HCT116 (cell line): ENCODE measurements around the gene C11orf21. TPM values are rescaled to one million over a fixed set of nuclear protein-coding genes. Genes with fewer than 3 reads are reported as not detected.

ENCODE experiments used
- ATAC-seq: fragments of 200-7000 bp; cut with Tn5 transposase; 2 replicates; pipeline ENCODE4 v1.9.1; 2020; ENCODE audit warnings: mild to moderate bottlenecking, moderate library complexity
- BruUV-seq: library from RNA; stranded (reverse); fragments of 400-500 nt; replicated peaks from 2 replicates; lab custom pipeline; 2021; lab: Mats Ljungman, UMichigan
- CTCF ChIA-PET: fragments of 300-600 bp; sonication (Branson Sonifier 250); formaldehyde crosslinking; loops from one replicate; lab custom pipeline; 2021; ENCODE audit warnings: antibody characterized with exemption; lab: Charles Lee
- POLR2A ChIA-PET: fragments of 300-600, 350-600 bp; sonication (Branson Sonifier 250); formaldehyde crosslinking; loops from one replicate; lab custom pipeline; 2021; ENCODE audit warnings: antibody characterized with exemption; lab: Charles Lee
- RAD21 ChIA-PET, 2 experiments: fragments of 300-600 bp; sonication (Branson Sonifier 250); formaldehyde crosslinking; loops; one replicate each; lab custom pipeline; 2023; ENCODE audit warnings: low total read pairs in 2 of 2; ENCODE audit not compliant: uncharacterized antibody in 2 of 2, unreplicated experiment in 2 of 2, low non-redundant PET in 1 of 2; lab: Charles Lee
- DNase-seq: peaks from one replicate; pipeline ENCODE4 v3.0.0-alpha.2; 2010; ENCODE audit warnings: low read depth, low spot score
- H2AFZ ChIP-seq: fragments of 200-600 bp; shearing (Covaris generic), sonication (generic); 2 replicates; pipeline ENCODE4 v1.6.1; 2017; ENCODE audit warnings: low read depth, mixed run types, mixed read lengths, antibody characterized with exemption, low read length; ENCODE audit not compliant: poor library complexity, severe bottlenecking
- H3K27ac ChIP-seq: 2 replicates; pipeline ENCODE4 v1.5.1; 2012; ENCODE audit warnings: low read depth, low read length
- H3K27me3 ChIP-seq: fragments of 200-600 bp; sonication (generic); 2 replicates; pipeline ENCODE4 v1.6.1; 2016; ENCODE audit warnings: mixed run types, low read length, mixed read lengths; ENCODE audit not compliant: insufficient read depth
- H3K36me3 ChIP-seq, 2 experiments: fragments of 200-500 bp in 1 of 2; fragments of 200-600 bp in 1 of 2; sonication (Bioruptor generic) in 1 of 2; sonication (generic) in 1 of 2; 2 replicates each; pipeline versions ENCODE4 v1.5.1 to v1.6.1; 2014 to 2016; ENCODE audit warnings: low read length in 2 of 2, inconsistent platforms in 1 of 2, mixed read lengths in 1 of 2, mixed run types in 1 of 2; ENCODE audit not compliant: insufficient read depth in 2 of 2, control insufficient read depth in 1 of 2
- H3K4me1 ChIP-seq, 2 experiments: fragments of 200-600 bp in 1 of 2; sonication (generic) in 1 of 2; 2 replicates each; pipeline versions ENCODE4 v1.5.1 to v1.6.1; 2012 to 2017; ENCODE audit warnings: low read length in 2 of 2, inconsistent platforms in 1 of 2, mild to moderate bottlenecking in 1 of 2, mixed read lengths in 1 of 2, mixed run types in 1 of 2, moderate library complexity in 1 of 2; ENCODE audit not compliant: insufficient read depth in 2 of 2, control insufficient read depth in 1 of 2
- H3K4me2 ChIP-seq: fragments of 200-600 bp; sonication (generic); 2 replicates; pipeline ENCODE4 v1.6.1; 2017; ENCODE audit warnings: mixed run types, low read length, mixed read lengths
- H3K4me3 ChIP-seq, 2 experiments: fragments of 200-600 bp in 1 of 2; sonication (generic) in 1 of 2; replicated peaks in 1 of 2; 2 replicates each; pipeline ENCODE4 v1.5.1; 2011 to 2016; ENCODE audit warnings: low read length in 2 of 2, control low read depth in 1 of 2, low read depth in 1 of 2, mild to moderate bottlenecking in 1 of 2, mixed read lengths in 1 of 2, mixed run types in 1 of 2
- H3K79me2 ChIP-seq: fragments of 200-600 bp; sonication (generic); 2 replicates; pipeline ENCODE4 v1.6.1; 2017; ENCODE audit warnings: mild to moderate bottlenecking, mixed run types, low read length, moderate library complexity, mixed read lengths; ENCODE audit not compliant: insufficient read depth
- H3K9ac ChIP-seq: fragments of 200-600 bp; sonication (generic); 2 replicates; pipeline ENCODE4 v1.6.1; 2016; ENCODE audit warnings: low read length, mixed read lengths
- H3K9me2 ChIP-seq: fragments of 200-600 bp; sonication (generic), shearing (Covaris generic); 2 replicates; pipeline ENCODE4 v1.6.1; 2017; ENCODE audit warnings: mixed run types, mild to moderate bottlenecking, moderate library complexity; ENCODE audit not compliant: insufficient read depth
- H3K9me3 ChIP-seq, 2 experiments: fragments of 200-500 bp in 1 of 2; fragments of 200-600 bp in 1 of 2; sonication (Bioruptor generic) in 1 of 2; sonication (generic) in 1 of 2; 2 replicates each; pipeline ENCODE4 v1.6.1; 2014 to 2017; ENCODE audit warnings: low read length in 2 of 2, mixed read lengths in 2 of 2, inconsistent platforms in 1 of 2, low read depth in 1 of 2, mild to moderate bottlenecking in 1 of 2, mixed run types in 1 of 2, moderate library complexity in 1 of 2; ENCODE audit not compliant: control insufficient read depth in 1 of 2, insufficient read depth in 1 of 2
- H4K20me1 ChIP-seq: fragments of 200-600 bp; sonication (generic), shearing (Covaris generic); 2 replicates; pipeline ENCODE4 v1.6.1; 2017; ENCODE audit warnings: mixed run types, mild to moderate bottlenecking, moderate library complexity; ENCODE audit not compliant: insufficient read depth
- ATF3 ChIP-seq: IDR thresholded peaks from 2 replicates; pipeline ENCODE4 v1.6.1; 2012
- CBX3 ChIP-seq: IDR thresholded peaks from 2 replicates; pipeline ENCODE4 v1.6.1; 2012; ENCODE audit warnings: low read depth
- CTCF ChIP-seq, 3 experiments: fragments of 200-600 bp in 1 of 3; sonication (generic) in 1 of 3; IDR thresholded peaks in 2 of 3; conservative IDR thresholded peaks in 1 of 3; 2 replicates each; pipeline ENCODE4 v1.5.1; 2012 to 2017; ENCODE audit warnings: low read depth in 2 of 3, low read length in 2 of 3, antibody characterized with exemption in 1 of 3, borderline replicate concordance in 1 of 3, control low read depth in 1 of 3, mild to moderate bottlenecking in 1 of 3, mixed read lengths in 1 of 3, mixed run types in 1 of 3, moderate library complexity in 1 of 3; ENCODE audit not compliant: insufficient read depth in 1 of 3
- EGR1 ChIP-seq: IDR thresholded peaks from 2 replicates; pipeline ENCODE4 v1.6.1; 2012; ENCODE audit warnings: low read depth
- EZH2 ChIP-seq: fragments of 200-600 bp; sonication (generic); IDR thresholded peaks from 2 replicates; pipeline ENCODE4 v1.6.1; 2017; ENCODE audit warnings: antibody characterized with exemption, mixed run types
- FOSL1 ChIP-seq: IDR thresholded peaks from 2 replicates; pipeline ENCODE4 v1.6.1; 2012; ENCODE audit warnings: low read depth
- JUND ChIP-seq: IDR thresholded peaks from 2 replicates; pipeline ENCODE4 v1.6.1; 2012
- POLR2A ChIP-seq: IDR thresholded peaks from 2 replicates; pipeline ENCODE4 v1.7.0; 2011; ENCODE audit warnings: borderline replicate concordance; ENCODE audit not compliant: insufficient read depth, insufficient read length; ENCODE audit errors: extremely low read depth
- POLR2AphosphoS5 ChIP-seq: IDR thresholded peaks from 2 replicates; pipeline ENCODE4 v1.6.1; 2011; ENCODE audit warnings: mild to moderate bottlenecking, low read depth, low read length, moderate library complexity
- RAD21 ChIP-seq: IDR thresholded peaks from 2 replicates; pipeline ENCODE4 v1.6.1; 2012; ENCODE audit warnings: low read depth, mild to moderate bottlenecking
- REST ChIP-seq: IDR thresholded peaks from 2 replicates; pipeline ENCODE4 v1.6.1; 2012; ENCODE audit warnings: low read depth
- SIN3A ChIP-seq: IDR thresholded peaks from 2 replicates; pipeline ENCODE4 v1.6.1; 2012; ENCODE audit warnings: low read depth
- SP1 ChIP-seq: IDR thresholded peaks from 2 replicates; pipeline ENCODE4 v1.6.1; 2012; ENCODE audit warnings: low read depth
- TCF7L2 ChIP-seq: IDR thresholded peaks from 2 replicates; pipeline ENCODE4 v1.7.0; 2011; ENCODE audit warnings: borderline replicate concordance, inconsistent platforms; ENCODE audit not compliant: insufficient read depth, insufficient read length; ENCODE audit errors: extremely low read depth
- YY1 ChIP-seq: IDR thresholded peaks from 2 replicates; pipeline ENCODE4 v1.6.1; 2011; ENCODE audit warnings: low read length, low read depth, moderate library complexity, mild to moderate bottlenecking; ENCODE audit not compliant: insufficient replicate concordance; ENCODE audit errors: extremely low read depth
- ZBTB33 ChIP-seq: IDR thresholded peaks from 2 replicates; pipeline ENCODE4 v1.6.1; 2011; ENCODE audit warnings: mild to moderate bottlenecking, low read length, moderate library complexity; ENCODE audit not compliant: insufficient replicate concordance; ENCODE audit errors: extremely low read depth
- ZFX ChIP-seq: fragments of 450-650 bp; IDR thresholded peaks from 2 replicates; pipeline ENCODE4 v1.6.1; 2017
- ZNF274 ChIP-seq: fragments of 200-500 bp; sonication (Bioruptor generic); IDR thresholded peaks from 2 replicates; pipeline ENCODE4 v1.6.1; 2014; ENCODE audit warnings: mild to moderate bottlenecking, low read depth, low read length, inconsistent platforms
- intact Hi-C: fragments of 100-400 bp; cut with micrococcal nuclease; formaldehyde crosslinking; loops from 2 replicates; pipeline ENCODE4 v1.10.0; 2022
- total RNA-seq: library from RNA; stranded (reverse); gene quantifications from one replicate; pipeline ENCODE4 v1.2.1, GENCODE V29; 2021; ENCODE audit not compliant: unreplicated experiment

Gene C11orf21
- total RNA-seq, 1 experiment from 2014 or later: not detected

GRCh38 chr11:2293531-2293971 is 8.2 kb downstream of the C11orf21 start:
- H4K20me1 ChIP-seq: no peaks in the 10 kb centered on the region
- TF ChIP-seq TCF7L2: no peak
- TF ChIP-seq FOSL1: no peak
- TF ChIP-seq ATF3: no peak
- TF ChIP-seq YY1: no peak
- no peak for TF ChIP-seq ZNF274
- TF ChIP-seq CBX3: no peak
- no peak for TF ChIP-seq ZFX
- TF ChIP-seq EGR1: no peak
- TF ChIP-seq CTCF (IDR thresholded peaks at IDR 0.05 in 2 of 3, conservative IDR thresholded peaks at IDR 0.05 in 1 of 3; ENCODE audit: borderline replicate concordance in 1 of 3, insufficient read depth in 1 of 3, low read depth in 2 of 3, low read length in 2 of 3): no peak
- no peak for TF ChIP-seq POLR2AphosphoS5
- no peak for TF ChIP-seq SIN3A
- TF ChIP-seq EZH2: no peak
- no peak for TF ChIP-seq JUND
- TF ChIP-seq REST: no peak
- TF ChIP-seq POLR2A: no peak
- TF ChIP-seq SP1: no peak
- TF ChIP-seq ZBTB33: no peak
- TF ChIP-seq RAD21: no peak
- H2AFZ ChIP-seq: no peak overlapping the region
- no peak overlapping the region for H3K4me2 ChIP-seq
- H3K9me3 ChIP-seq: no peaks in the 10 kb centered on the region
- H3K9me2 ChIP-seq: no peaks in the 10 kb centered on the region
- no peaks in the 10 kb centered on the region; the same call in 1 of the 2 replicates for H3K27me3 ChIP-seq
- no peaks in the 10 kb centered on the region for H3K4me1 ChIP-seq
- DNase-seq (no peak), ATAC-seq (no peak)
- POLR2A ChIA-PET: no interaction called here
- no TSS peak for BruUV-seq
- CTCF ChIA-PET: no interaction called here
- intact Hi-C loops: no loop called here
- no peaks in the 10 kb centered on the region for H3K36me3 ChIP-seq
- no peak overlapping the region for H3K27ac ChIP-seq
- H3K4me3 ChIP-seq: no peak overlapping the region
- RAD21 ChIA-PET: interaction anchor here in 1 of 2 experiments (0.6 kb wide), 1 partner anchor 124 kb away, joined by 3 read pairs; no protein-coding TSS in a partner anchor
- H3K9ac ChIP-seq: no peak overlapping the region
- no peaks in the 10 kb centered on the region for H3K79me2 ChIP-seq
